GM19035 (cell line): ENCODE data around the gene ING2.
"Not testable (repeated sequence)": the region's sequence is repeated elsewhere in the genome, so short reads cannot be mapped to it uniquely, and the experiment has no call there.

Experiments
- ATAC-seq: cut with Tn5 transposase; IDR thresholded peaks from one replicate; pipeline ENCODE4 v1.9.1; 2021; ENCODE audit not compliant: unreplicated experiment

ING2 gene, protein sequence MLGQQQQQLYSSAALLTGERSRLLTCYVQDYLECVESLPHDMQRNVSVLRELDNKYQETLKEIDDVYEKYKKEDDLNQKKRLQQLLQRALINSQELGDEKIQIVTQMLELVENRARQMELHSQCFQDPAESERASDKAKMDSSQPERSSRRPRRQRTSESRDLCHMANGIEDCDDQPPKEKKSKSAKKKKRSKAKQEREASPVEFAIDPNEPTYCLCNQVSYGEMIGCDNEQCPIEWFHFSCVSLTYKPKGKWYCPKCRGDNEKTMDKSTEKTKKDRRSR

GRCh38 chr4:183504930-183505610 lies at the start of gene ING2:
Gene ING2 (plus strand): TSS chr4:183505058. CDS start chr4:183505196, 138 bp downstream.
- peak; percentile 50 for ATAC-seq

DNA sequence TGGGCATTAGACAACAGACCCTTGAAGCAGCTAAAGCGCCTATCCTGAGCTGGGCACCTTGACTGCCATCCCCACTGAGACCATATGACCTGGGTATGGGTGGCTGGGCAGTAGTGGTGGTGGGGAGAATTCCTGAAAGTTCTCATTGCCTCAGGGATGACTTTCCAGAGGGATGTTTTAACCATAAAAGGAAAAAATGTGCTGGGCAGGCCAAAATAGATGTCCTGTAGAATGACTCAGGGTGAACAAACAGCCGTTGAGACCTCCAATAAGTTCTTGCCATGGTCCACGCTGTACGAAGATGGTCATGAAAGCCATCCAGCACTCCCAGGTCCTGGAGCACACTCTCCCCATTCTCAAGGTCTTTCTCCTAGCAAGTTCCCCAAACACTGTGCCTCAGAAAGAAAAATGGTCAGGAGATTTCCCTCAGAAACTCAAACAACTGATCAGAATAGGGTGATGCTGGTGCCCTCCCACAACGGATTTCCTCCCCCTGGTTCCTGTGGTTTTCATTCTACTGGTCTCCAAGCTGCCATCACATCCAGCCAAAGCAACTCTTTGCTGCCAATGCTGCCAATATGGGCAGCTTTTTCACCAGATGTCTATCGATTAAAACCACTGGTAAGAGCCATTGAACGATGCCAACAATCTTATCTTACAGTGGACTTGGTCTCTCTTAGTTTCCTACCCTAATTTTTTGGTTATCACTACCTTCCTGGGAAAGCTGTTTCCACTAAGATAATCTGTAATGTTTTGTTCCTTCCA lies 49.2 kb upstream of the ING2 start:
- ATAC-seq = no peak

GRCh38 chr4:183458005-183458404 lies 46.9 kb upstream of the ING2 start:
- no peak for ATAC-seq

GRCh38 chr4:183463903-183464619 lies 40.8 kb upstream of the ING2 start:
- ATAC-seq = not testable (repeated sequence)

DNA sequence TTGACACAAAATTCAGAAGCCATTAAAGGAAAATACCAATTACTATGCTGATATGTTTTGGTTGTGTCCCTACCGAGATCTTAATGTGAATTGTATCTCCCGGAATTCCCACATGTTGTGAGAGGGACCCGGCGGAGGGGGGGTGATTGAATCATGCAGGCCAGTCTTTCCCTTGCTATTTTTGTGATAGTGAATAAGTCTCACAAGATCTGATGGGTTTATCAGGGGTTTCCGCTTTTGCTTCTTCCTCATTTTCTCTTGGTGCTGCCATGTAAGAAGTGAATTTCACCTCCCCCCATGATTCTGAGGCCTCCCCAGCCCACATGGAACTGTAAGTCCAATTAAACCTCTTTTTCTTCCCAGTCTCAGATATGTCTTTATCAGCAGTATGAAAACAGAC lies 39.0 kb upstream of the ING2 start:
- not testable (repeated sequence) for ATAC-seq

DNA sequence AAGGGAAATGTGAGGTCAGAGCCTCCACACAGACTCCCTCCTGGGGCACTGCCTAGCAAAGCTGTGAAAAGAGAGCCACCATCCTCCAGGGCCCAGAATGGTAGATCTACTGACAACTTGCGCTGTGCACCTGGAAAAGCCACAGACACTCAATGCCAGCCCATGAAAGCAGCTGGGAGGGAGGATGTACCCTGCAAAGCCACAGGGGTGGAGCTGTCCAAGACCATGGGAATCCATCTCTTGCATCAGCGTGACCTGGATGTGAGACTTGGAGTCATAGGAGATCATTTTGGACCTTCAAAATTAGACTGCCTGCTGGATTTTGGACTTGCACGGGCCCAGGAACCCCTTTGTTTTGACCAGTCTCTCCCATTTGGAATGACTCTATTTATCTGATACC lies 37.6 kb upstream of the ING2 start:
- no peak for ATAC-seq

GRCh38 chr4:183468210-183469095 lies 36.4 kb upstream of the ING2 start:
- no peak for ATAC-seq

DNA sequence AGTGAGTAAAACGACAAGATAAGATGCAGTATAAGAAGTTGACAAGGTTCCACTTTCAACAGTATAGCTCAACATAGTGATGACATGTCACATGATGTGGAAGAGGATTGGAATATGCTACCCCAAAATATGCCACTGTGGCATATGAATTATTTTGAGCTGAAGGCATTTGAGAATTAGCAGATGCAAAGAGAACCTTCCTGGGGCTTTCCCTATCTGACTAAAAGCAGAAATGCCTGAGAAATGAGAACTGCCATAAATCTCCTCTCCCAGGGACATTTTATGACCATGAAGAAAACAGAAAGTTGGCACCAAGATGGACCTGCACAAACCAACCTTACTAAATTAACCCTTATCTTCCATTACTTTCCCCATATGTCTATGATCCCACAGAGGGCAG lies 35.6 kb upstream of the ING2 start:
- no peak for ATAC-seq

GRCh38 chr4:183469936-183470335 lies 34.9 kb upstream of the ING2 start:
- ATAC-seq = no peak

- no peak for ATAC-seq
These were observed 34.0 kb upstream of the ING2 start for GRCh38 chr4:183470821-183471220.

DNA sequence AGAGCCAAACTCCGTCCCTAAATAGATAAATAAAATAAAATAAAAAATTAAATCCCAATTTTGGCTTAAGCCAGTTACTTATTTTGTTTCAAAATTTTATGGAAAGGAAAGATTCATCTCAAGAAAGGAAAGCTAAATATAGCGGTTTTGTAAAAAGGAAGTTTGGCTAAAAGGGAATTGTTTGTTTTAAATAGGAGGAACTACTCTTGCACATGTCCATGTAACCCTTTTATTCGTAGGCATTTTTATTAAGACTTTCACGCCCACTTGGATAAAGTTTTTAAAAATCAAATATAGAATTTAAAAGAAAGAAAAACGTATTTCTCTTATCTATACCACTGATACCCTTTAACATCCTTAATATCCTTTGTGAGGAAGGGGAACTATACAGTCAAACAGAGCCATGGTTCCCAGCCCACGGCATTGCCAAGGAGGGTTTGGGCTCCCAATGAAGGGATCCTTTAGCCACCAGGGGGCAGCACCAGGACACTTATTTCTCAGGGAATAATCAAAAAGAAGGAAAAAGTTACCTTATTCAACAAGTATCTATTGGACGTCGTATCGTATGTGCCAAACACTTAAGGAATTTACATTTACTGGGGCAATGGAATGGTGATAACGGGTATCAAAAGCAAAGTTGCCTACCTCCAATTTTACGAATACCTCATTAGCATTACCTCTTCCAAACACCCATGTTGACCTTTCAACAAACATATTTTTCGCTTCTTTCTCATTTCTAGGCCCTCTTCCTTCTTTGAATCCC lies 32.7 kb upstream of the ING2 start:
- no peak for ATAC-seq

- ATAC-seq = no peak
These were observed 26.7 kb upstream of the ING2 start for GRCh38 chr4:183478123-183478522.

DNA sequence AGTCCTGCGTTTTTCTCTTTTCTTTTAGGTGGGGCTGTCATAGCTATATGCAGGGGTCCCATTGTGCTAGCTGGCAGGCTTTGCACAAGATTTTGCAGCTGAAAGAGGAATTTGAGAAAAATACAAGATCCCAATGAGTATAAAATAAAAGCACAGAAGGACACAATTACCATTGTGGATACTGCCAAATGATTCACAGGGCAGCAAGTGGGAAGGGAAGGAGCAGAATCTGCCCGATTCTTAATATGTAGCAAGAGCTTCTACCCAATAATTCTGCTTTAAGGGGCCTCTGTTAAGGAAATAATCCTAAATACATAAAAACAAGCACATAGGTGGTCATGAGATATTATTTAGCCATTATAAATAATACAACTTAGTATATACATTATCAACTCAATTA lies 25.9 kb upstream of the ING2 start:
- ATAC-seq = no peak

GRCh38 chr4:183482515-183483095 lies 22.3 kb upstream of the ING2 start:
- ATAC-seq = not testable (repeated sequence)

DNA sequence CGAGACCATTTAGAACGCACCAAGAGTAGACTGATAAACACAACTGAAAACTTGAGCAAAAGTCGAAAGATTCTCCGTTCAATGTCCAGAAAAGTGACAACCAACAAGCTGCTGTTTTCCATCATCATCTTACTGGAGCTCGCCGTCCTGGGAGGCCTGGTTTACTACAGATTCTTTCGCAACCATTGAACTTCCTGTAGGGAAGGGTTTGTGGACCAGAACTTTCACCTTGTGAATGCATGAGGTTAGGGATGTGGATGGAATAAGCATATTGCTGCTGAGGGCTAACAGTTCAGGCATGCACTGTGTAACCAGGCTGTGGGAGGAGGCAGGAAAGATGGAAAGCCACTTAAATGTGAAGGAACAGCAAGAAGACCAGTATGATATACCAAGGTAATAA lies 20.9 kb upstream of the ING2 start:
- ATAC-seq = no peak

- no peak for ATAC-seq
These were observed 19.3 kb upstream of the ING2 start for GRCh38 chr4:183485411-183486160.

DNA sequence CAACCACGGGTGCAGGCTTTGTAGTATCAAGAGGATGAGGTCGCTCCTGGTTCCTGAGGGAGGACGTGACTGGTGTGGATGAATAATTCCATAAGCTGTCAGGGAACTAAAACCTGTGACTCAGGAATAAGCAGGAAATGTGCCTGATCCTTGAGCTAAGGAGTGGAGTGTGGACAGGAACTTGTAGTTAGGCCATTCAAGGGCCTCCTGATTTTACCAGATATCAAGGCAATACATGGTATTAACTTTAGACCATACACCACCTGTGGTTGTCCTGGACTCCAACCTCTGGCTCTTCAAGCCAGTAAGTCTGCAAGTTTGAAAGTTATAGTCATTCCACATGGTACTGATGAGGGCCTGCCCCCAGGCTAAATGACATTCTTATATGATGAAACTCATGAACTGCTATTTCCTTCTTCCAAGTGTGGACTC lies 12.1 kb upstream of the ING2 start:
- ATAC-seq = no peak

GRCh38 chr4:183493246-183493645 lies 11.6 kb upstream of the ING2 start:
- ATAC-seq = no peak
